DOHH2 (cell line): Measurements from ENCODE around the gene CLK3.

Experiments used
- H3F3A ChIP-seq: fragments of 200-600 bp; sonication (generic), shearing (Covaris generic); 2 replicates; pipeline ENCODE4 v1.6.0; 2016; ENCODE audit warnings: antibody characterized with exemption, mild to moderate bottlenecking; ENCODE audit not compliant: control insufficient read depth, insufficient read depth
- H3K27ac ChIP-seq: fragments of 200-600 bp; sonication (generic); 2 replicates; pipeline ENCODE4 v1.5.1; 2014; ENCODE audit warnings: low read depth, mild to moderate bottlenecking, low read length, moderate library complexity
- H3K27me3 ChIP-seq: fragments of 200-600 bp; sonication (generic); 2 replicates; pipeline ENCODE4 v1.6.1; 2014; ENCODE audit warnings: mild to moderate bottlenecking, low read length, mixed read lengths; ENCODE audit not compliant: control insufficient read depth
- H3K36me3 ChIP-seq: fragments of 200-600 bp; sonication (generic); 2 replicates; pipeline ENCODE4 v1.6.1; 2014; ENCODE audit warnings: mild to moderate bottlenecking, low read length, moderate library complexity, mixed read lengths; ENCODE audit not compliant: control insufficient read depth
- H3K4me1 ChIP-seq: fragments of 200-600 bp; sonication (generic); 2 replicates; pipeline ENCODE4 v1.6.1; 2014; ENCODE audit warnings: mild to moderate bottlenecking, low read length, mixed read lengths; ENCODE audit not compliant: control insufficient read depth
- H3K4me2 ChIP-seq: fragments of 200-600 bp; sonication (generic); 2 replicates; pipeline ENCODE4 v1.6.0; 2014; ENCODE audit warnings: mild to moderate bottlenecking, low read length, moderate library complexity
- H3K4me3 ChIP-seq: fragments of 200-600 bp; sonication (generic); 2 replicates; pipeline ENCODE4 v1.5.1; 2014; ENCODE audit warnings: mild to moderate bottlenecking, low read length, mixed read lengths
- H3K79me2 ChIP-seq: fragments of 200-600 bp; sonication (generic); 2 replicates; pipeline ENCODE4 v1.6.1; 2014; ENCODE audit warnings: mild to moderate bottlenecking, low read length, mixed read lengths; ENCODE audit not compliant: control insufficient read depth
- H3K9me2 ChIP-seq: fragments of 200-600 bp; sonication (generic); replicated peaks from 2 replicates; pipeline ENCODE4 v1.6.1; 2014; ENCODE audit warnings: mild to moderate bottlenecking, low read length, mixed read lengths; ENCODE audit not compliant: control insufficient read depth
- H3K9me3 ChIP-seq: fragments of 200-600 bp; sonication (generic); 2 replicates; pipeline ENCODE4 v1.6.1; 2014; ENCODE audit warnings: antibody characterized with exemption, low read length, mixed read lengths; ENCODE audit not compliant: control insufficient read depth, insufficient read depth
- H4K20me1 ChIP-seq: fragments of 200-600 bp; sonication (generic); 2 replicates; pipeline ENCODE4 v1.6.0; 2014; ENCODE audit warnings: low read depth, mild to moderate bottlenecking, antibody characterized with exemption, low read length, moderate library complexity; ENCODE audit not compliant: control insufficient read depth, insufficient read depth
- EZH2phosphoT487 ChIP-seq: fragments of 200-600 bp; sonication (generic); IDR thresholded peaks from 2 replicates; pipeline ENCODE4 v1.6.1; 2017; ENCODE audit warnings: borderline replicate concordance, mild to moderate bottlenecking, antibody characterized with exemption, low read length, moderate library complexity, mixed read lengths
- TF ChIP-seq, protein P1 (sequence below): fragments of 200-600 bp; sonication (generic); IDR thresholded peaks from one replicate; pipeline ENCODE4 v1.5.1; 2014; ENCODE audit warnings: antibody characterized with exemption, mild to moderate bottlenecking, low read depth, low read length; ENCODE audit not compliant: poor library complexity, severe bottlenecking

The CLK3 gene

GRCh38 chr15:74642734-74643664, 27.4 kb downstream of the CLK3 start:
- Histone ChIP-seq H3K79me2 (no peaks in the 10 kb centered on the region), H3K4me3 (no peak overlapping the region), H3K9me3 (no peaks in the 10 kb centered on the region), H3K27ac (no peak overlapping the region), H3K4me2 (no peak overlapping the region), H3K9me2 (no peaks in the 10 kb centered on the region), H3F3A (no peaks in the 10 kb centered on the region), H3K4me1 (no peaks in the 10 kb centered on the region), H3K27me3 (no peaks in the 10 kb centered on the region), H3K36me3 (peaks cover 21% of the 10 kb centered on the region), H4K20me1 (peaks cover 3% of the 10 kb centered on the region; the same call in 1 of the 2 replicates)
- TF ChIP-seq, protein P1, sequence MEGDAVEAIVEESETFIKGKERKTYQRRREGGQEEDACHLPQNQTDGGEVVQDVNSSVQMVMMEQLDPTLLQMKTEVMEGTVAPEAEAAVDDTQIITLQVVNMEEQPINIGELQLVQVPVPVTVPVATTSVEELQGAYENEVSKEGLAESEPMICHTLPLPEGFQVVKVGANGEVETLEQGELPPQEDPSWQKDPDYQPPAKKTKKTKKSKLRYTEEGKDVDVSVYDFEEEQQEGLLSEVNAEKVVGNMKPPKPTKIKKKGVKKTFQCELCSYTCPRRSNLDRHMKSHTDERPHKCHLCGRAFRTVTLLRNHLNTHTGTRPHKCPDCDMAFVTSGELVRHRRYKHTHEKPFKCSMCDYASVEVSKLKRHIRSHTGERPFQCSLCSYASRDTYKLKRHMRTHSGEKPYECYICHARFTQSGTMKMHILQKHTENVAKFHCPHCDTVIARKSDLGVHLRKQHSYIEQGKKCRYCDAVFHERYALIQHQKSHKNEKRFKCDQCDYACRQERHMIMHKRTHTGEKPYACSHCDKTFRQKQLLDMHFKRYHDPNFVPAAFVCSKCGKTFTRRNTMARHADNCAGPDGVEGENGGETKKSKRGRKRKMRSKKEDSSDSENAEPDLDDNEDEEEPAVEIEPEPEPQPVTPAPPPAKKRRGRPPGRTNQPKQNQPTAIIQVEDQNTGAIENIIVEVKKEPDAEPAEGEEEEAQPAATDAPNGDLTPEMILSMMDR: no peak
- no peak for TF ChIP-seq EZH2phosphoT487

- no peak overlapping the region for H3K27ac ChIP-seq
- no peaks in the 10 kb centered on the region for H3K9me3 ChIP-seq
- TF ChIP-seq, protein P1: no peak
- no peak for TF ChIP-seq EZH2phosphoT487
Observed at GRCh38 chr15:74643665-74644204, 28.1 kb downstream of the CLK3 start.

GRCh38 chr15:74646480-74646879, 30.8 kb downstream of the CLK3 start:
- peaks cover 11% of the 10 kb centered on the region for H3K79me2 ChIP-seq
- H3K27ac ChIP-seq: no peak overlapping the region
- H3K36me3 ChIP-seq: peaks cover 12% of the 10 kb centered on the region; the same call in 1 of the 2 replicates
- no peaks in the 10 kb centered on the region for H3K9me3 ChIP-seq
- H3K4me1 ChIP-seq: no peaks in the 10 kb centered on the region
- no peak overlapping the region for H3K4me2 ChIP-seq
- no peak overlapping the region for H3K4me3 ChIP-seq
- H4K20me1 ChIP-seq: peaks cover 6% of the 10 kb centered on the region; the same call in 1 of the 2 replicates
- H3K9me2 ChIP-seq: no peaks in the 10 kb centered on the region
- H3K27me3 ChIP-seq: no peaks in the 10 kb centered on the region
- no peaks in the 10 kb centered on the region for H3F3A ChIP-seq
- TF ChIP-seq, protein P1: no peak
- TF ChIP-seq EZH2phosphoT487: no peak

More at GRCh38 chr15:74643665-74644204, 28.1 kb downstream of the CLK3 start:
- H3K4me3 ChIP-seq: no peak overlapping the region
- H3K79me2 ChIP-seq: no peaks in the 10 kb centered on the region; the same call in 1 of the 2 replicates
- no peaks in the 10 kb centered on the region for H3F3A ChIP-seq
- H3K27me3 ChIP-seq: no peaks in the 10 kb centered on the region
- H4K20me1 ChIP-seq: peaks cover 3% of the 10 kb centered on the region; the same call in 1 of the 2 replicates
- no peak overlapping the region for H3K4me2 ChIP-seq
- peaks cover 23% of the 10 kb centered on the region for H3K36me3 ChIP-seq
- no peaks in the 10 kb centered on the region for H3K4me1 ChIP-seq
- H3K9me2 ChIP-seq: no peaks in the 10 kb centered on the region
